ENCODE results near the gene APLF. TPM values are rescaled to one million over a fixed set of nuclear protein-coding genes. Genes with fewer than 3 reads are reported as not detected.

The APLF gene
- total and polyA plus RNA-seq, 2 of the 8 experiments (the other 6 are each of a cell fraction or from before 2014, with no cell fraction given) = 4.4 to 7.3 TPM

DNA sequence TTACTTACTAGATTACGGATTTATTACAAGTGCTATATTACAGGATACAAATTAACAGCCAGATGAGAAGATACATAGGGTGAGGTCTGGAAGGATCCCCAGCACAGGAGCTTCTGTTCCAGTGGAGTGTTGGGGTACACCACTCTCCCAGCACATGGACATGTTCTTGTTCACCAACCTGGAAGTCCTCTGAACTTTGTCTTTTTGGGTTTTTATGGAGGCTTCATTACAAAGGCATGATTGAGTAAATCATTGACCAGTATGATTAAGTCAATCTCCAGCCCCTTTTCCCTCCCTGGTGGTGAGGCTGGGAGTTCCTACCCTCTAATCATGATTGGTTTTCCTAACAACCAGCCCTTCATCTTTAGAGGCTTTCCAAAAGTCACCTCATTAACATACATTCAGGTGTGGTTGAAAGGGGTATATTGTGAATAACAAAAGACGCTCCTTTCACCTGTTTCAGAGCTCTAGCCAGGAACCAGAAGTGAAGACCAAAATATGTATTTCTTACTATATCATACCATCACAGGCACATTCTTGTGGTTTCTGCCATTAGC lies 38.3 kb downstream of the APLF start:
- H2BK120ac ChIP-seq (replicated peaks; ENCODE audit: low read depth, low read length) = no peak overlapping the region
- no peak overlapping the region for H2BK12ac ChIP-seq (ENCODE audit: low read depth, low read length)
- ChIA-PET CTCF (ENCODE audit: partially characterized antibody) (interaction anchor here (1.2 to 2.0 kb wide), 5 partner anchors 9 to 195 kb away, joined by 3 to 8 read pairs (median 3); partner anchors contain the start of gene FBXO48), POLR2A (ENCODE audit: partially characterized antibody) (no interaction called here)
- H2BK5ac ChIP-seq (ENCODE audit: low read depth, low read length) = no peak overlapping the region
- no peak overlapping the region for H4K8ac ChIP-seq (ENCODE audit: extremely low read depth, insufficient read depth, low read length)
- H3K4me2 ChIP-seq (ENCODE audit: insufficient read depth in 1 of 2, low read depth in 2 of 2, low read length in 2 of 2) = no peak overlapping the region
- TF ChIP-seq BRCA1 (IDR thresholded peaks at IDR 0.05; ENCODE audit: low read depth, low read length) (no peak), CBX5 (IDR thresholded peaks at IDR 0.05; ENCODE audit: low read depth, low read length) (no peak), CBX8 (IDR thresholded peaks at IDR 0.05; ENCODE audit: borderline replicate concordance, low read depth, low read length) (no peak), RAD21 (IDR thresholded peaks at IDR 0.05 in 1 of 2, conservative IDR thresholded peaks at IDR 0.05 in 1 of 2; ENCODE audit: low read depth in 2 of 2, low read length in 2 of 2) (no peak), RBBP5 (IDR thresholded peaks at IDR 0.05; ENCODE audit: borderline replicate concordance, low read depth, low read length) (no peak), BACH1 (IDR thresholded peaks at IDR 0.05; ENCODE audit: low read length) (no peak), KDM1A (IDR thresholded peaks at IDR 0.05; ENCODE audit: borderline replicate concordance, low read length) (no peak), SP2 (IDR thresholded peaks at IDR 0.05; ENCODE audit: low read length) (no peak), CEBPB (IDR thresholded peaks at IDR 0.05; ENCODE audit: low read depth, low read length) (no peak)
- no peak overlapping the region for H4K5ac ChIP-seq (ENCODE audit: insufficient read length, low read depth, low read length)
- no peak overlapping the region for H2BK15ac ChIP-seq (ENCODE audit: low read length)
- no peak overlapping the region for H3K18ac ChIP-seq (ENCODE audit: extremely low read depth, low read length)
- H3K27me3 ChIP-seq (replicated peaks in 1 of 4; ENCODE audit: control insufficient read depth in 3 of 4, extremely low read depth in 1 of 4, insufficient read depth in 3 of 4, low read length in 3 of 4) = no peaks in the 10 kb centered on the region
- H3K27ac ChIP-seq (ENCODE audit: low read depth, low read length) = no peak overlapping the region
- H3K4me3 ChIP-seq (ENCODE audit: extremely low read depth in 1 of 4, insufficient read depth in 2 of 4, low read depth in 3 of 4, low read length in 4 of 4) = no peak overlapping the region
- no peak overlapping the region for H3K14ac ChIP-seq (ENCODE audit: insufficient read length)
- no peaks in the 10 kb centered on the region; a peak in 1 of 7 replicates for H3K4me1 ChIP-seq (replicated peaks in 1 of 4; ENCODE audit: control insufficient read depth in 3 of 4, insufficient read depth in 4 of 4, low read length in 3 of 4)
- H3K36me3 ChIP-seq (ENCODE audit: control insufficient read depth in 2 of 4, insufficient read depth in 4 of 4, low read length in 3 of 4) = no peaks in the 10 kb centered on the region
- WGBS, 2 experiments (ENCODE audit: extremely low coverage in 1 of 2, insufficient coverage in 1 of 2, insufficient read length in 1 of 2, insufficient replicate concordance in 2 of 2, low coverage in 1 of 2, low lambda C conversion rate in 2 of 2, missing lambda C conversion rate in 1 of 2) = 95% methylated on average over 2 of the region's 2 CpGs; no CpG with 5 or more reads in 1 of the 2 experiments
- H3K79me1 ChIP-seq (ENCODE audit: low read depth, low read length) = no peaks in the 10 kb centered on the region
- no peak for FAIRE-seq
- no peak overlapping the region for H2BK20ac ChIP-seq (ENCODE audit: low read length)
- no peak overlapping the region for H3K23ac ChIP-seq (ENCODE audit: insufficient read length)
- no peak overlapping the region for H3K9ac ChIP-seq (replicated peaks in 1 of 4; ENCODE audit: extremely low read depth in 1 of 4, low read depth in 3 of 4, low read length in 3 of 4)
- no peak overlapping the region for H2AFZ ChIP-seq (ENCODE audit: low read length)
- H3K9me3 ChIP-seq (ENCODE audit: insufficient read depth in 2 of 2, low read depth in 1 of 2, low read length in 1 of 2) = no peaks in the 10 kb centered on the region
- no peak overlapping the region for H3K4ac ChIP-seq (replicated peaks; ENCODE audit: insufficient read length, low read depth, low read length)
- no peak overlapping the region for H2AK5ac ChIP-seq (ENCODE audit: low read depth, low read length)
- no peak overlapping the region for H4K91ac ChIP-seq (replicated peaks; ENCODE audit: insufficient read length, low read length)
- DNase-seq (ENCODE audit: low read depth in 1 of 2, low spot score in 2 of 2) = no peak
- peaks cover 0 to 2% of the 10 kb centered on the region in 2 experiments for H4K20me1 ChIP-seq (replicated peaks in 1 of 2; ENCODE audit: control insufficient read depth in 1 of 2, insufficient read depth in 2 of 2, low read length in 2 of 2)
- H3K56ac ChIP-seq (replicated peaks; ENCODE audit: insufficient read length, low read depth, low read length) = no peak overlapping the region
- no peaks in the 10 kb centered on the region for H3K79me2 ChIP-seq (ENCODE audit: control insufficient read depth in 1 of 2, insufficient read depth in 2 of 2, low read length in 2 of 2)
- no peaks in the 10 kb centered on the region for H3K23me2 ChIP-seq (ENCODE audit: low read depth, low read length)
